Esophagus muscularis mucosa (tissue), 4 donors: ENCODE results near the gene CAPG.

Experiments used
- CTCF ChIP-seq, 3 experiments: fragments of 200-600 bp in 2 of 3; fragments of 450-650 bp in 1 of 3; sonication (generic) in 2 of 3; IDR thresholded peaks; one replicate each; pipeline ENCODE4 v1.5.1; 2017 to 2019; ENCODE audit warnings: antibody characterized with exemption in 3 of 3, mild to moderate bottlenecking in 2 of 3, moderate library complexity in 1 of 3
- EP300 ChIP-seq: sonication (generic); formaldehyde crosslinking; IDR thresholded peaks from one replicate; pipeline ENCODE4 v1.6.1; 2017; ENCODE audit warnings: antibody characterized with exemption
- POLR2A ChIP-seq: fragments of 450-650 bp; IDR thresholded peaks from one replicate; pipeline ENCODE4 v1.6.1; 2017; ENCODE audit warnings: antibody characterized with exemption, moderate library complexity, mild to moderate bottlenecking, low read depth

- TF ChIP-seq CTCF (IDR thresholded peaks at IDR 0.05) (no peak), POLR2A (no peak), EP300 (no peak)
Measured at GRCh38 chr2:85457043-85457442, 46.9 kb upstream of the CAPG start.
